Measurements from ENCODE around the gene HS3ST6.
"Not testable (repeated sequence)": the region's sequence is repeated elsewhere in the genome, so short reads cannot be mapped to it uniquely, and the experiment has no call there.

HS3ST6 gene

DNA sequence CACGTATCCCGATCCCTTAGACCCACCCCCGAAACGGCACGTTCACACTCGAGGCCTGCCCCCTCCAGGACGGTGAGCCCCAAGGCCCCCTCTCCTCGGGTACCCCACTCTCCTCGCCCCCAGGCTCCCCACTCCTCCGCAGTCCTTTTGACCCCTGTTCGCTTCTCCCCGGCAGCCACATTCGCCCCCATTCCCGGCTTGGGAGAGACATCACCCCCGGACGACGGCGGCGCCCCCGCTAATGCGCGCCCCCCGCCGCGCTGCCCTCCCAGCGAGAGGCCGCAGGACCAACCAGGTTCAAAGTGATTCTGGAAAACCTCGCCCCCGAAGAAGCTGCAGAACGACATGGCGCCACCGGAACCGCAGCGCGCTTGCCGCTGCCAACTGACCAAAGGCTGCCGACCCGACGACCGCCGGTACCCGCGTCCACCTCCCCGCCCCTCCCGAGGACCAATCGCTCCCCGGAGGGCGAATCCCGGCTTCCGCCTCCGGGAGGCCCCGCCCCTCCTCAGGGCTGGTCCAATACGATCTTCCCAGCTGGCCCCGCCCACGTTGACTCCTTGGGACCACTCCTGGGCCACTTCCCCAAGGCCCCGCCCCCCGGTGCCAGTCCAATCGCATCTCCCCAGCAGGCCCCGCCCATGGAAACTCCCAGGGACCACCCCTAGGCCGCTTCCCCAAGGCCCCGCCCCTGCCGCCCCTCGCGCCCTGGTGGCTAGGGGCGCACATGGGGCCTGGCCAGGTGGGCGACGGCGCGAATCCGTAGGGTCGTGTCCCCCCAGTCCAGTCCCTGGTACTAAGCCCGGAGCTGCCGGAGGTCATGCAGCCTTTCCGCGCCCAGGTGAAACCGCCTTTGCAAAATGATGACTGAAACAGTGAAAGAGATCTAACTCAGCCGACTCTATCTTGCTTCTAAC, 24.9 kb upstream of the HS3ST6 start, which contains the start of gene MSRB1:
TSS of gene MSRB1 (minus strand) at position 390 of the 917 bp plus-strand sequence. CDS start at position 347, 43 bp downstream.
- Histone ChIP-seq H3K36me3 (ENCODE audit: control insufficient read depth, insufficient read depth, low read length) (peaks cover 7% of the 10 kb centered on the region), H3K27me3 (ENCODE audit: control insufficient read depth, insufficient read depth, low read length) (no peaks in the 10 kb centered on the region), H3K27ac (ENCODE audit: low read depth, low read length) (peak within 1 kb of the TSS; percentile 77), H3K4me3 (ENCODE audit: low read length) (peak within 1 kb of the TSS; percentile 90), H3K9ac (ENCODE audit: low read length) (peak within 1 kb of the TSS; percentile 87), H3K4me1 (ENCODE audit: control insufficient read depth, insufficient read depth, low read length) (peaks cover 11% of the 10 kb centered on the region)

GRCh38 chr16:1942047-1942809, 24.0 kb upstream of the HS3ST6 start:
- H3K4me3 ChIP-seq (ENCODE audit: low read length): peak overlapping the region; percentile 90
- peak overlapping the region; percentile 77 for H3K27ac ChIP-seq (ENCODE audit: low read depth, low read length)
- H3K36me3 ChIP-seq (ENCODE audit: control insufficient read depth, insufficient read depth, low read length): peaks cover 7% of the 10 kb centered on the region
- H3K4me1 ChIP-seq (ENCODE audit: control insufficient read depth, insufficient read depth, low read length): peaks cover 11% of the 10 kb centered on the region
- peak overlapping the region; percentile 87 for H3K9ac ChIP-seq (ENCODE audit: low read length)
- no peaks in the 10 kb centered on the region for H3K27me3 ChIP-seq (ENCODE audit: control insufficient read depth, insufficient read depth, low read length)

GRCh38 chr16:1941162-1942046, 23.2 kb upstream of the HS3ST6 start:
- H3K36me3 ChIP-seq (ENCODE audit: control insufficient read depth, insufficient read depth, low read length): peaks cover 7% of the 10 kb centered on the region
- H3K9ac ChIP-seq (ENCODE audit: low read length): no peak overlapping the region
- peaks cover 11% of the 10 kb centered on the region for H3K4me1 ChIP-seq (ENCODE audit: control insufficient read depth, insufficient read depth, low read length)
- H3K4me3 ChIP-seq (ENCODE audit: low read length): peak overlapping the region; percentile 90
- H3K27me3 ChIP-seq (ENCODE audit: control insufficient read depth, insufficient read depth, low read length): no peaks in the 10 kb centered on the region
- no peak overlapping the region for H3K27ac ChIP-seq (ENCODE audit: low read depth, low read length)

- no peak overlapping the region for H3K27ac ChIP-seq (ENCODE audit: low read depth, low read length)
- no peak overlapping the region for H3K9ac ChIP-seq (ENCODE audit: low read length)
- H3K27me3 ChIP-seq (ENCODE audit: control insufficient read depth, insufficient read depth, low read length): no peaks in the 10 kb centered on the region
- H3K4me1 ChIP-seq (ENCODE audit: control insufficient read depth, insufficient read depth, low read length): peaks cover 11% of the 10 kb centered on the region
- H3K36me3 ChIP-seq (ENCODE audit: control insufficient read depth, insufficient read depth, low read length): peaks cover 7% of the 10 kb centered on the region
- no peak overlapping the region for H3K4me3 ChIP-seq (ENCODE audit: low read length)
These were observed 22.3 kb upstream of the HS3ST6 start for GRCh38 chr16:1940273-1941161.

DNA sequence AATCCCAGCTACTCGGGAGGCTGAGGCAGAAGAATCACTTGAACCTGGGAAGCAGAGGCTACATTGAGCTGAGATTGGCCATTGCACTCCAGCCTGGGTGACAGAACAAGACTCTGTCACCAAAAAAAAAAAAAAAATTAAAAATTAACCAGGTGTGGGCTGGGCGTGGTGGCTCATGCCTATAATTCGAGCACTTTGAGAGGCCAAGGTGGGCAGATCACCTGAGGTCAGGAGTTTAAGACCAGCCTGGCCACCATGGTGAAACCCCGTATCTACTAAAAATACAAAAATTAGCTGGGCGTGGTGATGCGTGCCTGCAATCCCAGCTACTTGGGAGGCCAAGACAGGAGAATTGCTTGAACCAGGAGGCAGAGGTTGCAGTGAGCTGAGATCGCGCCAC, 21.6 kb upstream of the HS3ST6 start:
- H3K27me3 ChIP-seq (ENCODE audit: control insufficient read depth, insufficient read depth, low read length); H3K9ac ChIP-seq (ENCODE audit: low read length); H3K4me3 ChIP-seq (ENCODE audit: low read length); H3K27ac ChIP-seq (ENCODE audit: low read depth, low read length); H3K36me3 ChIP-seq (ENCODE audit: control insufficient read depth, insufficient read depth, low read length): not testable (repeated sequence)
- H3K4me1 ChIP-seq (ENCODE audit: control insufficient read depth, insufficient read depth, low read length): peaks cover 11% of the 10 kb centered on the region

GRCh38 chr16:1938910-1939309, 20.7 kb upstream of the HS3ST6 start:
- Histone ChIP-seq H3K36me3 (ENCODE audit: control insufficient read depth, insufficient read depth, low read length) (peaks cover 7% of the 10 kb centered on the region), H3K4me1 (ENCODE audit: control insufficient read depth, insufficient read depth, low read length) (peaks cover 11% of the 10 kb centered on the region), H3K9ac (ENCODE audit: low read length) (no peak overlapping the region), H3K27ac (ENCODE audit: low read depth, low read length) (no peak overlapping the region), H3K4me3 (ENCODE audit: low read length) (no peak overlapping the region), H3K27me3 (ENCODE audit: control insufficient read depth, insufficient read depth, low read length) (no peaks in the 10 kb centered on the region)

- H3K4me3 ChIP-seq (ENCODE audit: low read length): no peak overlapping the region
- H3K36me3 ChIP-seq (ENCODE audit: control insufficient read depth, insufficient read depth, low read length): peaks cover 7% of the 10 kb centered on the region
- H3K9ac ChIP-seq (ENCODE audit: low read length): no peak overlapping the region
- H3K27me3 ChIP-seq (ENCODE audit: control insufficient read depth, insufficient read depth, low read length): no peaks in the 10 kb centered on the region
- H3K4me1 ChIP-seq (ENCODE audit: control insufficient read depth, insufficient read depth, low read length): peaks cover 11% of the 10 kb centered on the region
- no peak overlapping the region for H3K27ac ChIP-seq (ENCODE audit: low read depth, low read length)
These were observed 20.1 kb upstream of the HS3ST6 start for GRCh38 chr16:1938316-1938715.

GRCh38 chr16:1936945-1937479, 18.8 kb upstream of the HS3ST6 start:
- Histone ChIP-seq H3K36me3 (ENCODE audit: control insufficient read depth, insufficient read depth, low read length) (peaks cover 7% of the 10 kb centered on the region), H3K4me1 (ENCODE audit: control insufficient read depth, insufficient read depth, low read length) (peaks cover 3% of the 10 kb centered on the region), H3K4me3 (ENCODE audit: low read length) (no peak overlapping the region), H3K9ac (ENCODE audit: low read length) (no peak overlapping the region), H3K27ac (ENCODE audit: low read depth, low read length) (no peak overlapping the region), H3K27me3 (ENCODE audit: control insufficient read depth, insufficient read depth, low read length) (no peaks in the 10 kb centered on the region)

GRCh38 chr16:1933097-1933661, 15.0 kb upstream of the HS3ST6 start:
- Histone ChIP-seq H3K27ac (ENCODE audit: low read depth, low read length) (no peak overlapping the region), H3K4me1 (ENCODE audit: control insufficient read depth, insufficient read depth, low read length) (no peaks in the 10 kb centered on the region), H3K36me3 (ENCODE audit: control insufficient read depth, insufficient read depth, low read length) (no peaks in the 10 kb centered on the region), H3K27me3 (ENCODE audit: control insufficient read depth, insufficient read depth, low read length) (no peaks in the 10 kb centered on the region), H3K4me3 (ENCODE audit: low read length) (no peak overlapping the region), H3K9ac (ENCODE audit: low read length) (no peak overlapping the region)

- H3K4me3 ChIP-seq (ENCODE audit: low read length): no peak overlapping the region
- H3K36me3 ChIP-seq (ENCODE audit: control insufficient read depth, insufficient read depth, low read length): no peaks in the 10 kb centered on the region
- H3K4me1 ChIP-seq (ENCODE audit: control insufficient read depth, insufficient read depth, low read length): no peaks in the 10 kb centered on the region
- H3K27ac ChIP-seq (ENCODE audit: low read depth, low read length): no peak overlapping the region
- no peak overlapping the region for H3K9ac ChIP-seq (ENCODE audit: low read length)
- no peaks in the 10 kb centered on the region for H3K27me3 ChIP-seq (ENCODE audit: control insufficient read depth, insufficient read depth, low read length)
These were observed 14.1 kb upstream of the HS3ST6 start for GRCh38 chr16:1932050-1933028.
